NK-92 (cell line): Measurements from ENCODE around the gene OSBPL5.
"Not testable (repeated sequence)": the region's sequence is repeated elsewhere in the genome, so short reads cannot be mapped to it uniquely, and the experiment has no call there.

Source experiments
- DNase-seq: peaks from one replicate; lab custom pipeline; 2025; ENCODE audit not compliant: unreplicated experiment; lab: John Stamatoyannopoulos, UW

OSBPL5 gene

DNA sequence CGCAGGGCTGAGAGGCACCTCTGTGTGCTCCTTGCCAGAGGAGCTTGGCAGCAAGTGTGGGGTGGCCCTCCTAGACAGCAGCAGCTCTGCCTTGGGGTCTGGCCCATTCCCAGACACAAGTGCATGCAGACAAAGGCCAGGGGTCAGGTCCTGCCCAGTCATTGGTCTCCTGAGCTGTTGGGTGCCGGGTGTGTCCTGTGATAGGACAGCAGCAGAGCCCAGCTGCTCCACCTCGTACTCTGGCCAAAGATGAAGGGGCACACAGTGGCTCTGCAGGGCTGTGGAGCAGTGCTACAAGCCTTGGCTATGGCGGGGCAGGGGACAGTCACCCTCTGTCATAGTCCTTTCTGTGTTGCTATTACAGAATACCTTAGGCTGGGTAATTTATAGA, 17.3 kb upstream of the OSBPL5 start:
- no peak for DNase-seq

DNA sequence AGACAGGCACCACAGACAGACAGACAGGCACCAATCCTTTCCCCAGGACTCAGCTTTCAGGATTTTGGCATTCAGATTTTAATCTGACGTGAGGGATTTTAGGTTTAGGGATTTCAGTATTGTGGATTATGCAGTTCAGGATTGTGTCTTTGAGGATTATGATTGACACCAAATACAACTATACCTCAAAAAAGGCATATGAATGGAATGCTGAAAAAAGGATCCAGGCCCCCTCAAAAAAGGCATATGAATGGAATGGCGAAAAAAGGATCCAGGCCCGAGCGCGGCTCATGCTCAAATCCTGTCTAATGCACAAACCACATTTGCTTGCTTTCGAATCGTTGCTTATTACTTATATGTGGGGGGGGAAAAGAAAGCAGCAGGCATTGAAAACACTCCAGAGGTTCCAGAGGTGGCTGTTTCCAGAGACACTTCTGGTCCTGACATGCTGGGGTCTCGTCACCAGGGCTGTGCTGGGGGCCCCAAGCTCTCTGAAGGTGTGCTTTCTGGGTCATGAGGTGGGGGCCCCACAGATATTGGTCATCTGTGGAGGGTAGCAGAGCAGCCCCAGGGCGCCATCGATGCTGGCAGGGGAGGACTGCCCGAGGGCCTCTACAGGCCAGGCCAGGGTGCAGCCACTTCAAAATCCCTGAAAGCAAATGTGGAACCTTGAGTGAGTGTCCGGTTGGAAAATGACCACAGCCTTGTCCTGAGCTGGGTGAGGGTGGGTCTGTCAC, 16.8 kb upstream of the OSBPL5 start:
- no peak for DNase-seq

DNA sequence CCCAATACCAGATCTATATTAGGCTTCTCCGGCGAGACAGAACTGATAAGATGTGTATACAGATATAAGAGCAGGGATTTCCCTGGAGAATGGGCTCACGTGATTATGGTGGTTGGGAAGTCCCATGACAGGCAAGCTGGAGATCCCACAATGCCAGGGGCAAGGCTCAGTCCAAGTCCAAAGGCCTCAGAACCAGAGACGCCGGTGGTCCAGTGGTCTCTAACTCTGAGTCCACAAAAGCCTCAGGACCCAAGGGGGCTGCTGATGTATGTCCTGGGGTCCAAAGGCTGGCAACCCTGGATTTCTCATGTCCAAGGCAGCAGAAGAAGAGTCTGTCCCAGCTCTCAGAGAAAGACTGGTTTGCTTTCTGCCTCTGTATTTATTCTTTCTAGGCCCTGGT, 15.8 kb upstream of the OSBPL5 start:
- DNase-seq, result no peak

DNA sequence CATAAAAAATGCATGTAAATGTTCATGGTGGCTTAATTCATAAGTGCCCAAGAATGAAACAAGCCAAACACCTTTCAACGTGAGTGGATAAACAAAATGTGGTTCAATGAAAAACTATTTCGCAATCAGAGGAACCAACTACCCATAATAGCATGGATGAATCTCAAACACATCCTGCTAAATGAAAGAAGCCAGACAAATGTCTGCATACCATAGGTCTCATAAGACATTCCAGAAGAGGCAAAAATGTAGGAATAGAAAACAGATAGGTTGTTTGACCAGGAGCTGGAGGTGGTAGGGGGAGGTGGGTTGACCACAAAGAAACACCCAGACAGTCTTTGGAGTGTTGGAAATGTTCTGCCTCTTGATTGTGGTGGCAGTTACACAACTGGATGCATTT, 13.2 kb upstream of the OSBPL5 start:
- no peak for DNase-seq

DNA sequence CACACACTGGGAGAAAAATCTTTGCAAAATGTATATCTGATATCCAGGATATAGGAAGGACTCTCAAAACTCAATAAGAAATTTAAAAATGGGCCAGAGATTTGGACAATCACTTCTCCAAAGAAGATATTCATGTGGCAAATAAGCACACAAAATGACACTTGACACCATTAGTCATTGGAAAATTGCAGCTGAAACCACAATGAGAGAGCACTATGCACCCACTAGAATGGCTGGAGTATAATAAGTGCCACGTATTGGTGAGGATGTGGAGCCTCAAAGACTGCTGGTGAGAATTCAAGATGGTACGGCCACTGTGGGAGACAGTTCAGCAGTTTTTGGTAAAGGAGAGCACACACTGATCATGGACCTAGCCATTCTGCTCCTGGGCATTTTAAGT, 12.8 kb upstream of the OSBPL5 start:
- DNase-seq, result no peak

DNA sequence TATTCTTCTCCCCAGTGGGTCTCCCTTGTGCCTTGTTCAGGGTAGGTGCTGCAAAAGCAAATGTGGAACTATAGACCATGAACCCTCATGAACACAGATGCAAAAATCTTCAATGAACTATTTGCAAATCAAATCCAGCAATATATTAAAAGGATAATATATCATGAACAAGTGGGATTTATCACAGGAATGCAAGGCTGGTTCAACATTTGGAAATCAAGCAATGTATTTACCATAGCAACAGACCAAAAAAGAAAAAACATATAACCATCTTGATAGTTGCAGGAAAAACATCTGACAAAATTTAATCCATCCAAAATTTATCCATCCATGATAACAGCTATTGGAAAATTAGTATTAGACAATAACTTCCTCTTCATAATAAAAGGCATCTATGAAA, 11.4 kb upstream of the OSBPL5 start:
- DNase-seq, result no peak

DNA sequence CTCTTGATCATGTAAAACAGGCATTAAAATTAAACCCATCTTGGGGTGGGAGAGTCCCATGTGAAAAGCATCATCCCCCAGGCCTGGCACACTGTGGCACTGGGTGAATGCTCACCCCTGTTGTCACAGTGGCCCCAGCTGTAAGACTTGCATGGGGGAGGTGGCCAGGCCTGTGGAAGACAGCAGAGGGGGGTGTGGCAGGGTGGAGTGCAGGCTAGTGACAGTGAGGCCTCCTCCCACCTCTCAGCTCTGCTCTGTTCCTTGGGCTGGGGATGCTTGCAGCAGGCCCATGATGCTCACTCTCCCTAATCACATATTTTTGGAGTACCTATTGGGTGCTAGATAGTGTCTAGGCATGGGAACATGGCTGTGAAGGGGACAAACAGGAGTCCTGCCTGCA, 10.1 kb upstream of the OSBPL5 start:
- DNase-seq, result no peak

DNA sequence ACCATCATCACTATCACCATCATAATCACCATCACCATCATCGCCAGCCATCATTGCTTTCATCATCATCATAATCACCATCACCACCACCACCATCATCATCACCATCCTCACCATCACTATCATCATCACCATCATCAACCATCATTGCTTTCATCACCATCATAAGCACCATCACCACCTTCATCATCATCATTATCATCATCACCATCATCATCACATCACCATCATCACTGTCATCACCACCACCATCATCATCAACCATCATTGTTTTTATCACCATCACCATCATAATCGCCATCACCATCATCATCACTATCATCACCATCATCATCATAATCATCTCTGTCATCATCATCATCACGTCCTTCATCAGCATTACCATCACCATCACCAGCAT, 9.3 kb upstream of the OSBPL5 start:
- DNase-seq, result no peak

DNA sequence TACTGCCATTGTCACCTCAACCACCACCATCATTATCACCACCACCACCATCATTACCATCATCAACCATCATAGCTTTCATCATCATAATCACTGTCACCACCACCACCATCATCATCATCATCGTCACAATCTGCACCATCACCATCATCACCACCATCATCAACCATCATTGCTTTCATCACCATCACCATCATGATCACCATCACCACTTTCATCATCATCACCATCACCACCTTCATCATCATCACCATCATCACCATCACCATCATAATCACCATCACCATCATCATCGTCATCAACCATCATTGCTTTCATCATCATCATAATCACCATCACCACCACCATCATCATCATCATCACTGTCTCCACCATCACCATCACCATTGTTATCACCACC, 8.7 kb upstream of the OSBPL5 start:
- DNase-seq, result no peak

DNA sequence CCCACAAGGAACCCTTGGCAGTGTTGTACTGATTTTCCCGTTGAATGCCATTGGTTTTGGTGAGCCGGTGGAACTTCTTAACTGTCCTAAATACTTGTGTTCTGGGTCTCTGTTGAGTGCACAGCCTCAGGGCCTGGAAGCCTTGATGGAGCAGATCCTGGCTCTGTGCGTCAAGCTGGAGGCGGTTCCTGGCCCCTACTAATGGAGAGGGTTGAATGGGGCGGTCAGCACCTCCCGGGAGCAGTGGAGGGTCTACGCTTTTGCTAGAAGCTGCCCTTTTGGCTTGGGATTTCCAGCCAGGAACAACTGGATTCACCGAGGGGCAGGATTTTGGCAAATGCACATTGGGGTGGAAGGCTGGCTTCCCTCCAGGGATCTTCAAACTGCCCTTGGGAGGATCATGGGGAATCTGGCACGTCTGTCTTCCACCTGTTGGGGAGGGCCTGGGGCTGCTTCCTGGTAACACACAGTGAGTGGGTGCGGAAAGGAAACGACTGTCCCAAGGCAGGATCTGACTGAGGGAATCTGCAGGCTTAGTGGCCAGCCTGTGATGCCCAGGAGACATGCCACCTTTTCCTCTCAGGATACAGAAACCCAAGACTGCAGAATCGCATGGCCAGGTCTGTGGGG, 6.9 kb upstream of the OSBPL5 start:
- DNase-seq, result no peak

DNA sequence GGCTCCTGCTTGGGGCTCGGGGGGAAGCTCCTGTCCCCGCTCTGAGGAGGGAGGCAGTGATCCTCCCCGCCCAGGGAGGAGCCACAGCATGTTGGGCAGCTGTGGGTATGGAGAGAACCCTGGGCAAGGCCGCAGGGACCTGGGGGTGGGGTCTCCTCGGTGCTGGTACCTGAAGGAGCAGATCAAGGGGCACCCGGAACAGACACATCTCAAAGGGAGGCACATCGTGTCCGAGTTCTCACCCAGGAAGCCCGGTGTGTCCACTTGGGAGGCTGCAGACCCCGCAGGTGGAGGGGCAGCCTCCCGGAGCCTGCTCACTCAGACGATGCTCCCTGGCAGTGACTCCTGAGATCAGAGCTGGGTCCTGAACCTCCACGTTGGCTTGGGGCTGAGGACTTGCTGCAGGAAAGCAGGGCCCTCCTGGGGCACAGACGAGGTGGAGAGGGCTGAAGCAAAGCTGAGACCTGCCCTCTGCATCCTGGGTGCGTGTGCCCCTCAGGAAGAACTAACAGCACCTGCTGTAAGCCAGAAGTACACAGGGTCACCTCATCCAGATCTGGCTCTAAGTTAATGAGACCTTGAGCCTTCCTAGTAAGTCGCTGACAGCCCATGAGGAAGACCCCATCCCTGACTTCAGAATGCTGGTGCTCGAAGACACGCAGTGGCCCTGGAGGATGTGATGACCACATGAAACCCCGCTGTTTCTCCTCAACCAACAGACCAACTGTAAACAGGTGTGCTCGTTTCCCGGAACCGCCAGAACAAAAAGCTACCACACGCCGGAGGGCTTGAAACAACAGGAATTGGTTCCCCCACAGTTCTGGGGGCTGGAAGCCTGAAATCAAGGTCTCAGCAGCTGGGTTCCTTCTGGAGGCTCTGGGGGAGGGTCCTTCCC, 5.9 kb upstream of the OSBPL5 start:
- no peak for DNase-seq

DNA sequence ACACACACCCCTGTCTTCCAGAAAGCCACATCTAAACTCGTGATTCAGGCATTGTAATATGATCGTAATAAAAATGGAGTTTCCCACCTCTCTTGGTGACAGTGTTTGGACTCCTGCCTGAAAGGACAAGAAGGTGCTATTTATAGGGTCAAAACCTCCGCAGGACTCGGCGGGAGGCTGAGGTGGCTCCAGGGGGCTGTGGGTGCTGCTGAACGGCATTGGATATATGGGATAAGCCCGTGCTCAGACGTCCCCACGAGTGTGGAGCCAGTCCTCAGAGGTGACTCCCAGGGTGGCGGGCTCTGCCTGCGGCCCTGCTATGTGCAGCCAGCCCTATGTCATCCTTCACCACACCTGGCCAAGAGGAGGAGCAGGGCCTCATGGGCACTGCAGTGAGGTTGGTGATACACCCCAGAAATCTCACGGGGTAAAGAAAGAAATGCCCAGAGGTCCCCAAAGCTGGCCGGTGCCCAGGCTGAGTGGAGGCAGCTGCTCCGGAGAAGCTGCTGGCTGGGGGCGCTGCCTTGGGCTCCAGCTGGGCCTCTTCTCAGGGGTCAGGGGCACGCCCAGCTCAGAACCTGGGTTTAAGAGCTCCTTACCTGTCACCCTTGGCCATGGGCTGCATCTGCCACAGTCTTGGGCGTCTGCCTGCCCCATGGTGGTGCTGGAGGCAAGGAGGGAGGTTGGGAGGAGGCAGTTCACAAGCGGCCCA, 5.1 kb upstream of the OSBPL5 start:
- no peak for DNase-seq

DNA sequence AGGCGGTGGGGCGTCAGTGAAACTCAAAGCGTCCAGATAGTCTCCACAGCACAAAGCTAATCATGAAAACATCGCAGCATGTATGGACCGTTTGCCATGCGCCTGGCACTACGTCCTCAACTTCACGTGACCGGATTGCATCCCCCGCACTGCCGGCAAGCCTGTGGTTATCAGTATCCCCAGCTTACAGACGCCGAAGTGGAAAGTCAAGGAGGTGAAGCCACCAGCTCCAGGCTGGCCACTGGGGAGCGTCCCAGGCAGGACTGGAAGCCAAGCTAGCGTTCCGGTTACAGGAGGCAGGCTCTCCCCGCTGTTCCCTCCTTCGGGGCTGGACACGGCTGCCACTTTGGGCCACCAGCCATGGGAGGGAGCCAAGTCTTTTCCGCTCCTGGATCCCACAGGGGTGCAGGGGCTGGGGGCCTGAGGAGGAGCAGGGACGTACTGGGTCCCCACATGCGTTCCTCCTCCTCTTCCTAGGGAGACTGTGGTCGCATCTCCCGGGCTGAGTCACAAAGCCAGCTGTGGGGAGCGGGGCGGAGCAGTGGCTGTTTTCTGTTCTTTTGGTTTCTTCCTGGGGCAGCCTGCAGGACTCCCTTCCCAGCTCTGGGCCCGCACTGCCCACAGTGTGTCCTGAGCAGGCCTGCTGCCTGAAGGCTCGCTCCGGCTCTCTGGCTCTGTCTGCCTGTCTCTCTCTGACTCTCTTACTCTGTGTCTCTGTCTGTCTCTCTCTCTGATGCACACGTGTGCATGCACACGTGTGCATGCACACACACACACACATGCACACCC, 4.3 kb upstream of the OSBPL5 start:
- no peak for DNase-seq

DNA sequence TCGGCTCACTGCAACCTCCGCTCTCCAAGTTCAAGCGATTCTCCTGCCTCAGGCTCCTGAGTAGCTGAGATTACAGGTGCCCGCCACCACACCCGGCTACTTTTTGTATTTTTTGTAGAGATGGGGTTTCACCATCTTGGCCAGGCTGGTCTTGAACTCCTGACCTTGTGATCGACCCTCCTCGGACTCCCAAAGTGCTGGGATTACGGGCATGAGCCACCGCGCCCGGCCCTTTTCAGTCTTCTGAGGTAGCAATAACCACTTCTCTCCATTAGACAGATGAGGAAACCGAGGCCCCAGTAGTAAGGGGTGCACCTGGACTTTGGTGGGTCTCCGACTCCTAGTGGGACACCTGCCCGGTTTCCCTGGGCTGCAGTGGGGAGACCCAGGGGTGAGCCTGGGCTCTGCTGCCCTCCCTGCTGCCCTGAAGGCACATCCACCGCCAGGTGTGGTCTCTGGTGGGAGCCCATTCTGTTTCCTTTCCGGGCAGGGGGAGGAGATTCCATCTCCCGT, 3.7 kb upstream of the OSBPL5 start:
- not testable (repeated sequence) for DNase-seq

DNA sequence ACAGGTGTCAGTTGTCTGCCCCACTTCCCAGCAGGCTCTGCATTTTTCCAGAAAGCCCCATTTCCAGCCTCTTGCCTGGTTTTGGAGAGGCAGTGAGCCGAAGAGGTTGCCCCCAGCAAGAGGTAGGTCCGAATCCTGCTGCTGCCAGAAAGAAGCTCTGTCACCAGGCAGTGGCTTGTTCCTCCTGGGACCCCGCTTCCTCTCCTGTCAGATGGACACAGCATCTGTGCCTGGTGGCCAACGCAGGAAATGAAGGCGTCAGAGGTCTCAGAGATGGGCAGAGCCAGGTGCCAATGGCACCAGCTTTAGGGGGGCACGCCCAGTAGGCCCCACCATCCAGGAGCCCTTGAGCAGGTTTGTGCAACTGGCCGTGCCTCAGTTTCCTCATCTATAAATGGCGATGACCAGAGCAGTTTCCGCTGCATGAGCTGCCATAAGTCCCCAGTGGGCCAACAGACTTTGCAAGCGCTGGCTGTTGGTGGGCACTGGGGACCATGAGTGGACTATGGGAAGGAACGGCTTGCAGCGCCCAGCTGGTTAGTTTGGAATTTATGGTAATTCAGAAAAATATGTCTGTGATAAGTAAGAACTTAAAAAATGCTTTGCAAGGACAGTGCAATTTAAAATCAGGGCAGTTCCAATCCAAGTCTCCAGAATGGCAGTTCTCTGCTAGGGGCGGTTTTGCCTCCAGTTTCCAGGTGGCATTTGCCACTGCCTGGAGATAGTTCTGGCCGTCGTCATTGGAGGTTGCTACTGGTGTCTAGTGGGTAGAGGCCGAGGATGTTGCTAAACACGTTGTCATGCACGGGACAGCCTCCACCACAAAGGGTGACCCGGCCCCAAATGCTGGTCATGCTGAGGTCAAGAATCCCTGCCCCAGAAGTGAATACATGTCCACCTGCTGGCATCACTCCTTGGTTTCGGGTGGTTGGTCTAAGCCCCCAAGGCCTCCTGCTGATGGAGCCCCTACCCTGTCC, 2.3 kb upstream of the OSBPL5 start:
- no peak for DNase-seq

DNA sequence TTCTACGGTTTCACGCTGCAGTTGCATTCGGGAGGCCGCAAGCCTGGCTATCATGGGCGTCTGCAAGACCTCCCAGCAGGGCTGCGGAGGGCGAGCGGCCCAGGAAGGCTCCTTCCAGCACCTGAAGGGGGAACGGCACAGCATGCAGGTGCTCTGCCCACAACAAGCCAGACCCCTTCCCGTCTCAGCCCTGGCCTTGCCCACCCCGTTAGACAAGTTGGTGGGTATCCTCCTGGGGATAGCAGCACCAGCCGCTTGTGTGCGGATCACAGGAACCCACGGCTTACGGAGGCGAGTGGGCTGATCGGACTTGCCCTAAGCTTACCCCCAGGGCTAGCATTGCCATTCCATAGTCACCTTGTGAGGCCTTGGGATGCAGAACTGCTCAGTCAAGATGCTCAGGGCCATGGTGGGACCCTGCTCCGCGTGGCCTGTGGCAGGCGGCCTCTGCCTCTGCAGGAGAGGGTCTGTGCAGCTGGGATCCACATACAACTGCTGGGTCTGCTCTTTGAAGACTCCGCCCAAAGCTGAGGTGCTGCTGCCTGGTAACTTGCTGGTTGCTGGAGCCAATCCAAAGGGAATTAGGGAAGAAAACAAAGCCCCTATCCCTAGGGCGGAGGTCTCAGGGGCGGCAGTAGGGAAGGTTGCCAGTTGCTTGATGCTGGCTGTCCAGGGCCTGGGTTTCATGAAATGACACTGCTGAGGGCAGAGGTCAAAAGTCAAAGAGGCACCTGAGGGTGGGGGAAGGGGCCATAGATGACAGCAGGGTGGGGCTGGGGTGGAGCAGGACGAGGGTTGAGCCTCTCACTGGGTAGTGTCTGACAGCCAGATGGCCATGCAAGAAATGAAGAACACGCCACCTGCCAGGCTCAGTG, 1.4 kb upstream of the OSBPL5 start:
- no peak for DNase-seq

DNA sequence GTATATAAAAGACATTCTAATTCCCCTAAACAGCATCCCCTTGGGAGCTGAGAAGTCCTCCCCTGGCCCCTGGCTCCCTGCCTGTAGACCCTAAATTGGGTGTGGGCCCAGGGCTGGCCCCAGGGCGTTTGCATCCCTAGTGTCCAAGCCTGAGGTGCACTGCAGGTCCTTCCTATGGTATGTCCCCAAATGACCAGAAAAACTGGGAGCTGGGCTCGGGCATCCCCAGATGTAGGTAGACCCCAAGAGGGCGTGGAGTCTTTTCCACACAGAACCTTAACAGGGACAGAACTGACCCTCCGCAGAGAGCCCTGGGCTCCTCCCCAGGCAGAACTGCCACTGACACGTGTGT, 782 bp upstream of the OSBPL5 start:
- DNase-seq, result no peak

DNA sequence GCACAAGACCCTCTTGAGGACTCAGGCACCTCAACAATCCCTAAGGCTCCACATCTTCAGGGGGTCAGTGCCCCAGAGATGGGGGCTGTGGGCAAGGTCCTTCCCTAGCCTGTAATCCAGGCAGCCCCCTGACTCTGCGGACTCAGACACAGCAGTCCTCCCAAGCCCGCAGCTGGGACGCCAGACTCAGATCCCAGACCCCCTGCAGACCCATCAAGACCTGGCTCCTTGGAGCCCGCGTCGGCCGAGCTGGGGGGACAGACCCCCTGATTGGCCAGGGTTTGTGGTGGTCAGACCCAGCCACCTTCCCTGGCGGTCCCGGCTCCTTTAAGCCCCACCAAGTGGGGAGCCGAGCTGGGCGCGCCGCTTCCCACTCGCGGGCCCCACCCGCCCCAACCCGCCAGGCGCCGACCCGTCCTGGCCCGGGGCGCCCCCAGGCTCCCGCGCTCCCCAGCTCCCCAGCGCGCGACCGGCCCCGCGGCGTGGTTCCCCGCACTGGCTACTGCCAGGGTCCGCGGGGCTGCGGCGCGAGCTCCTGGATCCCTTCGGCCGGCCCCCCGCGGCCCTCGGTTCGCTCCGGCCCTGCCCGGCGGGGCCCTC, 458 bp downstream of the OSBPL5 start:
- no peak for DNase-seq
